Activated T-helper 1 cell treated with Interleukin-2 at 50 U/mL for 16 hours (primary cell): ENCODE data around the gene RASL11B.
"Not testable (repeated sequence)": the region's sequence is repeated elsewhere in the genome, so short reads cannot be mapped to it uniquely, and the experiment has no call there.

ENCODE experiments used
- DNase-seq: peaks from one replicate; pipeline ENCODE4 v3.0.0-alpha.2; 2020; ENCODE audit warnings: low read depth

The RASL11B gene, protein sequence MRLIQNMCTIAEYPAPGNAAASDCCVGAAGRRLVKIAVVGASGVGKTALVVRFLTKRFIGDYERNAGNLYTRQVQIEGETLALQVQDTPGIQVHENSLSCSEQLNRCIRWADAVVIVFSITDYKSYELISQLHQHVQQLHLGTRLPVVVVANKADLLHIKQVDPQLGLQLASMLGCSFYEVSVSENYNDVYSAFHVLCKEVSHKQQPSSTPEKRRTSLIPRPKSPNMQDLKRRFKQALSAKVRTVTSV

DNA sequence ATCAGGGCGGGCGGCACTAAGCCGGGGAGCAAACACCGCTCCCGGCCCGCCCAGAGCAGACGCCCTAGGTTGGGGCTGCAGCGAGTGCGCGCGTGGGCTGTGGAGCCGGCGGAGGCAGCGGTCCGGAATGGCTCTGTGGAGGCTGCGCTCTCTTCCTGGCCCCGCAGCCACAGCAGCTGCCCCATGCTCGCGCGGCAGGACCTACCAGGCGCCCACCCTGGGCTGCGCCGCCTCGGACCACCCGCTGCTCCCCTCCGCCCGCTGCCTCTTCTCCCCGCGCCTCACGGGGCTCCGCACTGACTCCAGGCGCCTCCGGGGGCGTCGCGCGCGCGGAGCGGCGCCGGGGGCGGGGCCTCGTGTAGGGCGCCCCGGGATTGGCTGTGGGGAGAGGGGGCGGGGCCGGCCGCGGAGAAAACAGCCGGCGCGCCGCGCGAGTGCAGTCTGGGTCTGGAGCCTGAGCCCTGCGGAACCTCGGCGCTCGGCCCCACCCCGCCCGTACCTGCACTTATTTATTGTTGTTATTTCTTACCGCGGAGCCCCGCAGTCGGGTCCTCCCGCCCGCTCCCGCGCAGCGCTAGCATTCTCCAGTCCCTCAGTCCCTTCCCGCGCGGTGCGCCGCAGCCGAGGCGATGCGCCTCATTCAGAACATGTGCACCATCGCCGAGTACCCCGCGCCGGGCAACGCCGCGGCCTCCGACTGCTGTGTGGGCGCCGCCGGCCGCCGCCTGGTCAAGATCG is at the start of gene RASL11B:
Gene RASL11B (plus strand): TSS at position 439 of the 738 bp plus-strand sequence. CDS start 191 bp downstream, at position 630.
- peak; percentile 70 for DNase-seq

GRCh38 chr4:52813546-52813945 is 48.6 kb upstream of the RASL11B start:
- no peak for DNase-seq

DNA sequence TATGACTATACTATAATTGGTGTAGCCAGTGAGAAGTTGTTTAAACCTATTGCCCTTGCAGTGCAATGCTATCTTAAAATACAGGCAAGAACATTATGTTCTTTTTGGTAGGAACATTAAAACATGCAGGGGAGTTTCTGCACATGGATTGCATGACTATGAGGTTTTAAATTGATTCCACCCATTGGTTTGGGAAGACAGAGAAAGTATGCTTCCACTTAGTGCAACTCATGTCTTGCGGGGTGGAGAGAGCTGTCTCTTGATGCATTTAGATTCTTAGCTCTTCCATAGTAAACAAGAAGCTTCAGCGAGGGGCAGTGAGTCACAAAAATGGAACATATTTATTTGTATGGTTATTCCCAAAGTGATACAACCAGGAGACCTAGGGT is 39.5 kb upstream of the RASL11B start:
- no peak for DNase-seq

DNA sequence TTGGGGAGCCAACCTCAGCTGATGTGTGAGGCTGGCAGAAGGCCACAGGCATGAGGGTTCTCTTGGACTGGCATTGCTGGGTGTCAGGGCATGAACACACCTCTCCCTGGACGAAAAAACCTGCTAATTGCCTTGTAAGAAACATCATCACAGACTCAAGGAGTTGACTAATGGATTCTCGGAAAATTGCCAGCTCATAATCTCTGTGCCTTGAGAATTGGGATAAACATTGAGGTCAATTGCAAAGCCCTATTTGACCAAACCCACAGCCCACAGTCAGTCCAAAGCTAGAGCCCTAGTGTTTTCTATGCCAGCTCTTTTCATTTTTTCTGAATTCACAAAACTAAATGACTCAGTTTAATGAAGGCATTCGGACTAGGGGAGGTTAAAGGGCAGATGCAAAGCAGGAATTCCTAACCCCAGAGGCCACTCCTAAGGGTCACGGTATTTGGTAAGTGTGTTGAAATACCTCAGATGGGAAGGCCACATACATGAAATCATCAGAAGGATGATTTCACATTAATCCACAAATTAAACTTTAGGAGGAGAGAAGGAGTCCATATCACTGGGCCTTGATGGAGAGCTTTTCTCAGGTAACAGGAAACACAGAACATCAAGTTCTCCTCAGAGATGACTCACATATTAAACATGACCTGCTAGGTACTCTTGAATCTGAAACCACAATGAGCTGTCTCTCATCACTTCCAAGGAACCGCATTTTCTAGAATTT is 39.0 kb upstream of the RASL11B start:
- DNase-seq = no peak

DNA sequence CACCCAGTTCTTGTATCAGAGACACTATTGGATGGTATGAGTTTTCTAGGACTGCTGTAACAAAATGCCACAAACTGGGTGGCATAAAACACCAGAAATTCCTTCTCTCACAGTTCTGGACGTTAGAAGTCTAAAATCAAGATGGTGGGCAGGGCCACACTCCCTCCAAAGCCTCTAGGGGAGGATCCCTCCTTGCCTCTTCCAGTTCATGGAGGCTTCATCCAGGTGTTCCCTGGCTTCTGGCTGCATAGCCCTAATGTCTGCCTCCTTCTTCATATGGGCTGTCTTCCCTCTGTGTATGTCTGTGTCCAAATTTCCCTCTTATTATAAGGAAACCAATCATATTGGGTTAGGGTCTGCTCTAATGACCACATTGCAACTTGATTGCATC is 38.4 kb upstream of the RASL11B start:
- no peak for DNase-seq

DNA sequence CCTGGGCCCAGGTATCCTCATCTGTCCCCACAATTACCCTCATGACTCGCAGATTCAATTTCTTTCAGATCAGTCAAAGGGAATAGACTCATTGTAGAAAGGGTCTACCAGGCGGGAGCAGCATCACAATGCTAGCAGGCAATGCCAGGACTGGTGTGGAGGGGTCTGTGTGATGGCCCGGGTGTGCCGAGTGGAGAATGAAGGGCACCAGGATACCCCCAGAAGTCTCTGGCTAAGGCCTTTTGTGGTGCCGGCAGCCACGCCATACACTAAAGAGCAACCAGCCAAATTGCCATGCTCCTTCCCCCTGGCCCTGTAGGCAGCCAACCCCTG is 37.9 kb upstream of the RASL11B start:
- DNase-seq = no peak

DNA sequence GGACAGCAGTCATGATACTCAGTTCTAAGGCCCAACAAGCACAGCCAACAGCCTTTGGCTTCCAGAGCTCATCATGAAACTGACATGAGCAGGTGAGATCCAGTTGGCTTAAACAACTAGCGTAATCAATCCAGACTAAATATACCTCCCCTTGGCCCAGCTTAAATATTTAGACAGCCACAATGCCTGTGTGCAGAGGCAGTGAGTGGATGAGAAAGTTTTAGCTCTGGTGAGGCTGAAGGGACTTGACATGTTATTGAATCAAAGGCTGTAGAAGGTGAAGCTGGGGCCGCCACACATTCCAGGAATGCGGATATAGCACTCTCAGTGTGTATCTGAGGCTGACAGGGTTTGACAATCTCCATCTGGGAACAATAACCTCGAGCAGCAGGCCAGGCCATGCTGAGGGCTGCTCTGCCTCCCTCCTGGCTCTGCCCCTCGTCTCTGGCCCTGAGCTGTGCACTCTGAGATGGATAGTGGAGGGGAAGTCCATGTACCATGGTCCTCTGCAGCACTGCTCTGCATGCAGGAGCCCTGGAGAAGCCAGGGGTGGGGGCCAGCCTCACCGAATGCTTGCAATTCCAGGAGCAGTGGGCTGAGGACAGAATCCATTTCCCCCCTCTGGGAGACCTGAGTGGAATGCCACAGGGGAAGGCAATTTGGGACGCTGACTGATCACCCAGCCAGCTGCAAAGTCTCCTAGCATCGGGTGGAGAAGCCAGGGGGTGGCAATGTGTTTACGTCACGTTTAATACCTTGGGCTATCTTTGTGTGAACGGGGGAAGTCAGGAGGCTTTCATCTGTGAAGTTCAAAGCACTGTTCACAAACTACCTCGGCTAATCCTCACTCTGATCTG is 37.3 kb upstream of the RASL11B start:
- DNase-seq = no peak

GRCh38 chr4:52825460-52826090 is 36.5 kb upstream of the RASL11B start:
- DNase-seq = no peak

DNA sequence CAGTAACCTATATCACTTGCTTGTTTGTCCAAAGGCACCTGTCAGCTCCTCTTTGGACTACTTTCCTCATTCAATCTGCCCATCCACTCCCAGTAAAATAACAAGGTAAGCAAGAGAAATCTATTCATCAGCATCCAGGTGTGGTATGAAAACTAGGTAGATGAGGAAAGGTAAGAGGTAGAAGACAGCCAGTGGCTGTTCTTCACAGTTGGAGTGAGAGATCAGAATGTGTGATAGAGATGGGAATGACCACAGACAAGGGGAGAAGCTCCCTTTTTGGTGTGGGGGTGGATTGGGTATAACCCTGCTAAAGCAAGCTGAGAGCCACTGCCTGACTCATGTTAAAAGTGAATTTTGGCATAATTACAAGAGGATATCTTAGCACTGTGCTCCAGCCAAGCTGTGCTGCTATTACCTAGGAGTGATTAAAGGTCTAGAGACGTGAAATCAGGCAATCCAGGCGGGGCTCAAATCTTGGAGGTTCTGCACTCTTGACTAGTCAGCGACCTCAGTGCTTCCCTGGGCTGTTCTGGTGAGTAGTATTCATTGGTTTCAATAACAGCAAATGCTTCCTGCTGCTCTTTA is 28.1 kb upstream of the RASL11B start:
- DNase-seq = no peak

DNA sequence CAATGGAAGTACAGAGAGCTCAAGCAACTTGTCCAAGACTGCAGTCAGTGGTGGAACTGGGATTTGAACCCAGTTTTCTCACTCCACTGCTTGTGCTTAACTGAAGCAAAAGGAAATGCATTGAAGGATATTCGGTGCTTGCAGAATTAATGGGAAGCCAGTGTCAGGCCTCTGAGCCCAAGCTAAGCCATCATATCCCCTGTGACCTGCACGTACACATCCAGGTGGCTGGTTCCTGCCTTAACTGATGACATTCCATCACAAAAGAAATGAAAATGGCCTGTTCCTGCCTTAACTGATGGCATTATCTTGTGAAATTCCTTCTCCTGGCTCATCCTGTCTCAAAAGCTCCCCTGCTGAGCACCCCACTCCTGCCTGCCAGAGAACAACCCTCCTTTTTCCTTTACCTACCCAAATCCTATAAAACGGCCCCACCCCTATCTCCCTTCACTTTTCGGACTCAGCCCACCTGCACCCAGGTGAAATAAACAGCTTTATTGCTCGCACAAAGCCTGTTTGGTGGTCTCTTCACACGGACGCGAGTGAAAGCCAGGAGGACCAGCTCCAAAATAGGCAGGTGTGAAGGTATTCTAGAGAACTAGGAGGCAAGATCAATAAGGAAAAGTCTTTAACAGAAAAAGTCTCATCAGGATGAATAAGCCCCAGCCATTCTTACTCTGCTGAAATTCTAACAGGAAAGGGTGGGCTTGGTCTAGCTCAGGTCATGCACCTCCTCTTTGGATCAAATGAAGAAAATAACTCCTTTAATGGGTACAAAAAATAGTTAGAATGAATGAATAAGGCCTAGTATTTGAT is 27.3 kb upstream of the RASL11B start:
- DNase-seq = not testable (repeated sequence)

- no peak for DNase-seq
Measured at GRCh38 chr4:52836120-52836519, 26.0 kb upstream of the RASL11B start.

DNA sequence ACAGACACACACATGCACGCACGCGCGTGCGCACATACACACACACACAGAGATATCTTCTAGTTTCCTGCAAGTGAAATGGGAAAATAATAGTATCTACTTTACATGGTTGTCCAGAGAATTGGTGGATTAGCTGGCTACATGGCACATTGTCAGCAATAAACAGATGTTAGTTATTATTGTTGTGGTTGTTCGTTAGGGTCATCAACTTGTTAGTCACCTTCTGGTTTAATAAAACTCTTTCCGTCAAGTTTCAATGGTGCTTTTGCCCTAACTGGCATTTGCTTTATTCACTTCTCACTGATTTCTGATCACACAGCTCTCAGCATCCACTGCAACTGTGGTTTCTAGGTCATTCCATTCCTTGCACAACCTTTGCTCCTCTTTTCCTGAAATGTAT is 25.4 kb upstream of the RASL11B start:
- DNase-seq = no peak

GRCh38 chr4:52837716-52838558 is 24.2 kb upstream of the RASL11B start:
- DNase-seq = no peak

DNA sequence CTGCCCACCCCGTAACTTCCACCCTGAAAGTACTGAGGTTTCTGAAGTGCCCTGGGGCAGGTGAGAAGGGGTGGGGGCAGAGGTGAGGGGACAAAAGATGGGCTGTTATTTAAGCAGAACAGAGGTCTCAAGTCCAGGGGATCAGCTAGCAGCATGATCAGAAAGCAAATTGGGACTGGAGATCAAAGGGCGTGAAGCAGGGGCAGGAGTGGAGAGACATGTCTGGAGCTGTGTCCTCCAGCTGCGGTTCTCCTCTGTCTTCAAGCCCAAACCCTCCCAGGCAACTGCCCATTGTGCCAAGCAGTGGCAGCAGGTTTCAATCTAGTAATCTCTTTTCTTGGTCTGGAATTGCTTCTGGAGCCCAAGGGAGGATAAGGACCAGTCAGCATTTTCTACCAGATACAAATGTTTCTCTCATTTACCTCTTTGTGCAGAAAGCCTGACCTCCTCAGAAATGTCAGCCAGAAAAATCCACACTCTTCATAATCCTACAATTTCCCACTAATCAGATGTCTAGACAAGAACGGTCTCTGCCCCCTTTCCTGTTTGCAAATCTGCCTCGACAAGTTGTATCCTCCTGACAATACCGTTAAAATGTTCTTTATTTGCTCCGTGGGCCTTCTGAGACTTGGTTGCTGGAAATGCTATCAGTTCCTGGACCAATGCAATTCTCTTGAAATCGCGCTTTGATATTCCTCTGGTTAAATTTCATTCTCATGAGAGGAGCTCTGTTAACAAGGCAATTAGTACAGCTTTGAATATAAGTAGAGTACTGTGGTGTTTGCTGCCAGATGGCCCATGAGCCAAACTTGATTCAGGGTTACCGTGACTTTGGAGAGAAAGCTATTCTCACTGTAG is 23.2 kb upstream of the RASL11B start:
- DNase-seq = no peak

DNA sequence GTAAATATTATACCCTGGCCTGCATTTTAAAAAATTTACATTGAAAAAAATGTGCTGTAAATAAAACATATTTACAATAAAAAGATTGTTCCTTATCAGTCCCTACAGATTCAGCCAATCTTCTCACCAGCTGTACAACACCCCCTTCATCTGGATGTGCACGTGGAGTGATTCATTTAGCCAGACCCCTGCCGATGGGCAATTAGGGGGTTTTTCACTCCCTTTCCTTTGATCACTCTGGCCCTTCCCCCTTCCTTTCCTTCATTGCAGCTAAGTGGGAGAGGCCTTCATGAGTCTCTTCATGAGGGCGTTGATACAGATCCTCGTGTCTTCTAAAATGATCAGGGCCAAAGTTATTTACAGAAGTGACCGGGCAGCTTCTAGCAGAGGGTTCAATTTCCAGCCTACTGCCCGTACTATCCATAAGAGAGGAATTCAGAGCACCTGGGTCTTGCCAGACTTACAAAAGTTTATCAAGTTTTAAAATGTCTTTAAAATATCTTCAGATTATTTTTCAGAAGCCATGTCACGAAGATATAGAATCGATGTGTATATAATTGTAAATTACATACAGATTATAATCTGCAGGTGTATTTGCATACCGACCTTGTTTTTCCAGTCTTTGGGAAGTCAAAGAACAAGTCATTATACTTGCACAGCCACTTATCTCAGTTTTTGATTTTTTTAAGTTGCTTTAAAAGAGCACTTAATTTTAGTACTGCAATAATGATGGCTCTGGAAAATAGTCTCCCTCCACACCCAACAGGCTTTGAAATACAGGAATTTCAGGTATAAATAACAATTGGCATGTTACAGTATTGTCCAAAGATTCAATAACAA is 21.4 kb upstream of the RASL11B start:
- DNase-seq = no peak

GRCh38 chr4:52841682-52842456 is 20.2 kb upstream of the RASL11B start:
- DNase-seq = no peak

- no peak for DNase-seq
Measured at GRCh38 chr4:52842792-52843191, 19.3 kb upstream of the RASL11B start.
